Keratinocyte (primary cell): ENCODE results near the gene CRHR2.

ENCODE experiments used
- EZH2 ChIP-seq: IDR thresholded peaks from one replicate; pipeline ENCODE4 v1.6.1; 2012; ENCODE audit warnings: inconsistent platforms, mild to moderate bottlenecking, low read length, moderate library complexity
- TF ChIP-seq, protein P1 (sequence below), 3 experiments: IDR thresholded peaks in 1 of 3; conservative IDR thresholded peaks in 1 of 3; optimal IDR thresholded peaks in 1 of 3; 2 replicates in 2 of 3; 3 replicates in 1 of 3; pipeline versions ENCODE3 to v1.5.1; 2011; ENCODE audit warnings: low read length in 3 of 3, mild to moderate bottlenecking in 3 of 3, moderate library complexity in 2 of 3, control low read depth in 1 of 3, inconsistent platforms in 1 of 3; ENCODE audit not compliant: insufficient read depth in 2 of 3; ENCODE audit errors: extremely low read depth in 1 of 3

DNA sequence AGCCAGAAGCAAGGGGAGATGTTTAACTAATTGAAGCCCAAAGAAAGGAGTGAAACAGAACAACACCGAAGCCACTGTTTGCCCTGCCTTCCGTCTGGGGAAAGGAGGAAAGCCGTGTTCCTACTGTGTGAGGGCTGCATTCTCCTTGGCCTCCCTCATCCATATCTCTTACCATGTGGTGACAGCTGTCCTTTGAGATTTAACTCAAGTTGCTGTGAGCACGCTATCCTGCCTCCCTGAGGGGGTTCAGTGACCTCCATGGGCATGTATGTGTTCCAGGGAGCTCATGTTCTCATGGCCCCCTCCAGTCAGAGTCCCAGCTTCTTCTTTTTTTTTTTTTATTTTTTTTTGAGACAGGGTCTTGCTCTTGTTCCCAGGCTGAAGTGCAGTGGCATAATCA is 26.2 kb upstream of the CRHR2 start:
- TF ChIP-seq EZH2: no peak
- TF ChIP-seq, protein P1, sequence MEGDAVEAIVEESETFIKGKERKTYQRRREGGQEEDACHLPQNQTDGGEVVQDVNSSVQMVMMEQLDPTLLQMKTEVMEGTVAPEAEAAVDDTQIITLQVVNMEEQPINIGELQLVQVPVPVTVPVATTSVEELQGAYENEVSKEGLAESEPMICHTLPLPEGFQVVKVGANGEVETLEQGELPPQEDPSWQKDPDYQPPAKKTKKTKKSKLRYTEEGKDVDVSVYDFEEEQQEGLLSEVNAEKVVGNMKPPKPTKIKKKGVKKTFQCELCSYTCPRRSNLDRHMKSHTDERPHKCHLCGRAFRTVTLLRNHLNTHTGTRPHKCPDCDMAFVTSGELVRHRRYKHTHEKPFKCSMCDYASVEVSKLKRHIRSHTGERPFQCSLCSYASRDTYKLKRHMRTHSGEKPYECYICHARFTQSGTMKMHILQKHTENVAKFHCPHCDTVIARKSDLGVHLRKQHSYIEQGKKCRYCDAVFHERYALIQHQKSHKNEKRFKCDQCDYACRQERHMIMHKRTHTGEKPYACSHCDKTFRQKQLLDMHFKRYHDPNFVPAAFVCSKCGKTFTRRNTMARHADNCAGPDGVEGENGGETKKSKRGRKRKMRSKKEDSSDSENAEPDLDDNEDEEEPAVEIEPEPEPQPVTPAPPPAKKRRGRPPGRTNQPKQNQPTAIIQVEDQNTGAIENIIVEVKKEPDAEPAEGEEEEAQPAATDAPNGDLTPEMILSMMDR (optimal IDR thresholded peaks at IDR 0.05 in 1 of 3, IDR thresholded peaks at IDR 0.05 in 1 of 3, conservative IDR thresholded peaks at IDR 0.05 in 1 of 3; ENCODE audit: extremely low read depth in 1 of 3, insufficient read depth in 2 of 3, low read length in 3 of 3): no peak
